Stromal cell of bone marrow (primary cell): ENCODE data around the gene INSR.
A peak's percentile ranks its signal among the peaks of the same experiment; 100 is the strongest.
"Not testable (repeated sequence)": the region's sequence is repeated elsewhere in the genome, so short reads cannot be mapped to it uniquely, and the experiment has no call there.

Source experiments
- DNase-seq: peaks from one replicate; pipeline ENCODE4 v3.0.0-alpha.2; 2012; ENCODE audit warnings: low read depth

The INSR gene

DNA sequence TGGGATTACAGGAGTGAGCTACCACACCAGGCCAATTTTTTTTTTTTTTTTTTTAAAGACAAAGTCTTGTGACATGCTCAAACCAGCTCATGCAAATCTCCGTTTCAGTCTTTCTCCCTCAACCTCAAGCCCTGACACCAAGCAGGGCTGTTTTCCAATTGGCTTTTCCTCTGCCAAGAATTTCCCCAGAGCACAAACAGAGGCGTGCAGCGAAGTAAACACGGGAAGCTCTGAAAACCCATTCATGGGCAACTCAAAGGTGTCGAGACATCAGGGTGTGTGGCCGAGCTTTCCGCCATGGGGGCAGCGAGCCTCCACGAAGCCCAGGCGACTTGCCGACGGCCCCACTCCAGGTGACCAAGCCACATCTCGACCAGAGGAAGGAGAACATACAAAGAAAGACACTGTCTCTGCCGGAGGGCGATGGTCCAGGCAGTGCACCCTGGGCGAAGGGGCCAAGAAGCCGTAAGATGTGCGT is 70.0 kb downstream of the INSR start:
- no peak for DNase-seq

DNA sequence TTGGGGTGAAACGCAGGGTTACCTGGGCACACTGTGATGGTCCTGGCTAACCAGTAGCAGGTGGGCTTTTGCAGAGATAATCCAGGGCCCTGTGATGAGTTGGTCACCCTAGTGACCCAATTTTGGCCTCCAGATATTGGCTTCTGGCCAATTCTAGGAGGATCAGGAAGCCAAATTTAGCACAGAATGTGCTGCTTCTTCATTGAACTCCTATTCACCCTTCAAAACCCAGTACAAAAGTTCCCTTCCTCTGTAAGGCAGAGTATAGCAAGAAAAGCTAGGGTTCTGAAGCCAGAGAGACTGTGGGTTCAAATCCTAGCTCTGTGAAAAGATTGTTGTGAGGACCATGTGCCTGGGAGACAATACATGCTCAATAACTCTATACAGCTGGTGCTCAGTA is 70.8 kb downstream of the INSR start:
- DNase-seq: no peak

DNA sequence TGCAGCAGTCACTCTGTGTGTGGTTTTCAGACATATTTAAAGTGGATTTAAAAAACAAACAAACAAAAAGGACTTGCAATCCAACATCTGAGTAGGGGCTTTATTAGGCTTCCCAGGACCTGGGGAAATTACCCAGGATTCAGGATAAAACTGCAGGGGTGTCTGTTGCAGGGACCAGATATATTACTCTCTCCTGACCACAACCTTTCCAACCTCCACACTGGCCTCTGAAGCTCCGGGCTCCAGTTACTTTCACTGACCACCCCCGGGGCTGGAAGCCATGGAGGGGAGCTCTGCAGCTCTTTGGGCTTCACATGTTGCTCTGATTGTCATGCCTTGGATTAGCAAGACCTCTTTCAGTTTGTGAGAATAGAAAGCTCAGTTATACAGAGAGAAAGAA is 75.2 kb downstream of the INSR start:
- no peak for DNase-seq

DNA sequence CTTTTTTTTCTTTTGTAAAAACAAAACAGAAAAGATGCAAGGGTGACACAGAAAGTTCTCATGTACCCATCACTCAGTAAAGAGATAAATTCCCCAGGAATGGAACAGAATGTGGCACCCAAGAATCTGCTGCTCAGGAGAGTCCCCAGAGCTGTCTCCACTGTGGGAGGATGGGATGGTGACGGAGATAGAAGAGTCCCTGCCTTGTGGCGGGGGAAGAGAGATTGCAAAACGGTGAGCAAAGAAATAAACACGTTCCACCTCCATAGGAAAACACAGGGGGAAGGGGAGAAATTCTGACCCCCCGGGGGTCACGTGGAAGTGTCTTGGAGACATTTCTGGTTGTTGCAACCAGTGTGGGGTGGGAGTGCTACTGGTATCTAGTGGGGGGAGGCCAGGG is 76.4 kb downstream of the INSR start:
- no peak for DNase-seq

DNA sequence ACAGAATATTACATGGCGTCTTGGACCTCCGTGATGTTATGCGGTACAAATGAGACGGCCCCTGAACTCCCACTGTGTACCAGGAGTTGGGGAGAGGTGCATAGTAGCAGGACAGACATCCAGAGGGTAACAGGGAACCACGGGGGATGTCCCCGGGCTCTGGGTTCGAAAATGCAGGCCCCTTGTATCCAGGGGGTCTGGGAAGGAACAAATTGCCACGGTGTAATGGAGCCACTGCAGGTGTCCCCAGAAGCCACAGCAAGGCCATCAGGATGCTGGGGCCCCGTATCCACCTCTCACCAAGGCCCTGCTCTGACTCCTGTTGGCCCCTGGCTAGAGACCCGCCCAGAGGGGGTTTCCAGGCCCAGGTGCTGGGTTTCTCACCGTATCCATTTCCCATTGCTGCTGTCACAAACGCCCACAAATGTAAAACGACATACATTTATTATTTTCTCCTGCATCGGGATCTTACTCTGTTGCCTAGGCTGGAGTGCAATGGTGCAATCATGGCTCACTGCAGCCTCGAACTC is 77.8 kb downstream of the INSR start:
- no peak for DNase-seq

DNA sequence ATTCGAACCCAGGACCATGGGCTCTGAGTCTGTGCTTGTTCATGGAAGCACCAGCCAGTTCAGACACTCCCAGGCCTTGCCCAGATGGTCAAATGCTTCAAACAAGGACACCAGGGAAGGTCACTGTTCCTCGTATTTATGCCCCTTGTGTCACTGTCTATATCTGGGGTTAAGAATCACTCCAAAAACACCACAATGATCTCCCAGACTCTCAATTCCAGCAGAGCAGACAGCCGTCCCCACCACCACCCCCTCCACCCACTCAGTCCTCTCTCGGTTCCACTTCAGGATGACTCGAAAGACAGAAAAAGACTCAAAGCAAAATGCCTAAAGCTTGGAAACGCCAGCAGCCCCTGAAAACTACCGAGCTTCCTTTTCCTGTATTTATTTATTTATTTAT is 79.0 kb downstream of the INSR start:
- DNase-seq: no peak

DNA sequence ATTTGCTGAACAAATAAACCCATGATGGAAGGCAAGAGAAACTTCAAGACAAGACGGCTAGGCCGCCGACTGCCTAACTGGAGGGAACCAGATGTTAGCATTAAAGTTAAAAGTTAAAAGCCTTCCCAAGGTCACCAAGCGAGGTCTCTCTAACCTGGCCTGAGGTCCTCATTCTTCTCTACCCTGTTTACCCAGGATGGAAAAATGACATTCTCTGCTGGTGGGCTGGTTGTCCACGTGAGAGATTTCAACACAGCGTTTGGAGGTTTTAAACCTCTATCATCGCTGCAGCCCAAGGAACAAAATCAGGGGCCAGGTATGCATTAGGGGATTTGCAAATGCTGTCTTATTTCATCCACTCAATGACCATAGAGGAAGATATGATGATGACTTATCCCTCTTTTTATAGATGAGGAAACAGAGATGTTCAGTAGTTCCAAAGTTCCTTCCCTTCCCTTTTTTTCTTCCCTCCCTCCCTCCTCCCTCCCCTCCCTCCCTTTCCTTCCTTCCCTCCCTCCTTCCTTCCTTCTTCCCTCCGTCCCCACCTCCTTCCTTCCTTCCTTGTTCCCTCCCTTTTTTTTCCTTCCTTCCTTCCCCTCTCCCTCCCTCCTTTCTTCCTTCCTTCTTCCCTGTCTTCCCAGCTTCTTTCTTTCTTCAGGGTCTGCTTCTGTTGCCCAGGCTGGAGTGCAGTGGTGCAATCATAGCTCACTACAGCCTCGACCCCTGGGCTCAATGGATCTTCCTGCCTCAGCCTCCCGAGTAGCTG is 79.7 kb downstream of the INSR start:
- DNase-seq: no peak

DNA sequence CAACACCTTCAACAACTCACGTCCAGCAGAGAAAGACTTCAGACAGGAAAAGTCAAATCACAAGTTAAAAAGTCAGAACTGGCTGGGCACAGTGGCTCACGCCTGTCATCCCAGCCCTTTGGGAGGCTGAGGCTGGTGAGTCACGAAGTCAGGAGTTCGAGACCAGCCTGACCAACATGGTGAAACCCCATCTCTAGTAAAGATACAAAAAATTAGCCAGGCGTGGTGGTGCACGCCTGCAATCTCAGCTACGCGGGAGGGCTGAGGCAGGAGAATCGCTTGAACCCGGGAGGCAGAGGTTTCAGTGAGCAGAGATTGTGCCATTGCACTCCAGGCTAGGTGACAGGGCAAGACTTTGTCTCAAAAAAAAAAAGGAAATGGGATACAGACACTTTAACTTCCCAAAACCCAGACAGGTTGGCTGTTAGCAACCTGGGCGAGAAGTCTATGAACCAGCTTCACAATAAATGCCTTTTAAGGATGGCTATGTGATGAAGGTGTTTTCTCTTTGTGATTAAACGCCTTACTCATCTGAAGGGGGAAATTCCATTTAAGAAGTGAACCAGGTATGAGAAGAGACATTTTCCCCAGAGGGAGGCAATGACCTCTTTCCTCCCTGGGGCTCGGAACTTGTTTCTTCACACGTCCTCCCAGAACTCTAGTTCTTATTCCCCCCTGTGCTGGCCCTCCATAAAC is 80.4 kb downstream of the INSR start:
- no peak for DNase-seq

DNA sequence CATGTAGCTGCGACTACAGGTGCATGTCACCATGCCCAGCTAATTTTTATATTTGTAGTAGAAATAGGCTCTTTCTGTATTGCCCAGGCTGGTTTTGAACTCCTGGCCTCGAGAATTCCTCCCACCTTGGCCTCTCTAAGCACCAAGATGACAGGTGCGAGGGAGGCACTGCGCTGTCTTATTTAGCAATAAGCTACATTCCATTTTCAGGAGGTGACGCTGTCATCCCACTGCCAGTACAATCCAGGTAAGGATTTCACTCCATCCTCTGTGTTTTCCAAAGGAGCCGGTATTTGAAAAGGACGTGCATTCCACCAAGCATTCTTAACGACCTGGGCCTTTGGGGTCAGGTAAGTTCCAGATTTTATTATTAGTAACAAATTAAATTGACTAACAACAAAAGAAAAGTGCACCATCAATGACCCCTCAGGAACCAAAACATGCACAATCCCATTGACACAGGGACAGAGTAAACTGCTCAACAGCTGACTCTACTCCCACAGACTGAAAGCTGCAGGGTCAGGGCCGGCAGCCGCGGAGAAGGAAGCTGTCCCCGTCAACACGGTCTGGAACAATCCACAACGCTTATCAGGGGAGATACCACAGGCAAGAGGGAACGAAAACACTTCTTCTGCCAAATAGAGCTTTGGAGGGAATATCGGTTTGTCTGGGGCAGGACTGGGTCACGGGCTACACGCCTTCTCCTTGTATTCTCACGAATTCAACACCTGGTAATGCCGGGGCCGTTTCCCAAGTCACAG is 82.8 kb downstream of the INSR start:
- DNase-seq: no peak

DNA sequence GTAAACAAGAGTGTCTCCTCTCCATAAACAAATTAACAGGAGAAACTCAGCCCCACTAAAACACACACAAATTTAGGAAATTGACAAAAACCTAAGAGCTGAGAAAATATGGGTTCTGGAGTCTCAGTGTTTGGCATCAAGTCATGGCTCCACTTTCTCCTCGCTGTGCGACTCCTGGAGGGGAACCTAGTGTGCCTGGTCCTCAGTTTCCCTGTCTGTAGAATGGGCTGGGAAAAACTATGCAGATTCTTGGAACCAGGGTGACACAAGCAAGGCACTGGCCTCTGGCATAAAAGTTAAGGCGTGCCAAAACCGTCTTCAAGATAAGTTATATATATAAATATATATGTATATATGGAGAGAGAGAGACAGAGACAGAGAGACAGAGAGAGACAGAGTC is 83.9 kb downstream of the INSR start:
- no peak for DNase-seq

DNA sequence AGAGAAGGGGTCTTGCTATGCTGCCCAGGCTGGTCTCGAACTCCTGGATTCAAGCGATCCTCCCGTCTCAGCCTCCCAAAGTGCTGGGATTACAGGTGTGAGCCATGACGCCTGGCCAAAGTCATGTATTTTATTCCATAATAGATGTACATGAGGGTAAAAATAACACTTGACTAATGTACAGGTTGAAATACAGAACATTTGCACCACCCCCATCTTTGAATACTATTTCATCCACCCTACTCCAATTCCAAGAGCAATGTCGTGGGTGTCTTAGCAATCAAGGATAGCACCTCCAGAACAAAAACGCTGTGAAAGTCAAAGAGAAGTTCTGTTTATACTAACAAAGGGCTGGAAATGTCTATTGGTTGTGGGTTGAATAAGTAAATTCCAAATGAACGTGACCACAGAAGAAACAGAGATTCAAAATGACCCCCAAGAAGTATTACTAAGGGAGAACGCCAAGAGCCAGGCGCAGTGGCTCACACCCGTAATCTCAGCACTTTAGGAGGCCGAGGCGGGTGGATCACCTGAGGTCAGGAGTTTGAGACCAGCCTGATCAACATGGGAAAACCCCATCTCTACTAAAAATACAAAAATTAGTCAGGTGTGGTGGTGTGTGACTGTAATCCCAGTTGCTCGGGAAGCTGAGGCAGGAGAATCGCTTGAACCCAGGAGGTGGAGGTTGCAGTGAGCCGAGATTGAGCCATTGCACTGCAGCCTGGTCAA is 84.5 kb downstream of the INSR start:
- DNase-seq: not testable (repeated sequence)

DNA sequence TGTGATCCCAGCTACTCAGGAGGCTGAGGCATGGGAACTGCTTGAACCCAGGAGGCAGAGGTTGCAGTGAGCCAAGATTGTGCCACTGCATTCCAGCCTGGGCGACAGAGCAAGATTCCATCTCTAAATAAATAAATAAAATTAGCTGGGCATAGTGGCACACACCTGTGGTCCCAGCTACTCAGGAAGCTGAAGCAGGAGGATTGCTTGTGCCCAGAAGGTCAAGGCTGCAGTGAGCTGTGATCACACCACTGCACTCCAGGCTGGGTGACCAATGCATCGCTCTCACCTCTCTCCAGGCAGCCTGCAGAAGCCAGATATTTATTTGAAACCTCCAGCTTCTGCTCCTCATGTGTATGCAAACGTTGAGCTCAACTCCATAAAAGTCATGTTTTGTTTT is 85.2 kb downstream of the INSR start:
- not testable (repeated sequence) for DNase-seq

DNA sequence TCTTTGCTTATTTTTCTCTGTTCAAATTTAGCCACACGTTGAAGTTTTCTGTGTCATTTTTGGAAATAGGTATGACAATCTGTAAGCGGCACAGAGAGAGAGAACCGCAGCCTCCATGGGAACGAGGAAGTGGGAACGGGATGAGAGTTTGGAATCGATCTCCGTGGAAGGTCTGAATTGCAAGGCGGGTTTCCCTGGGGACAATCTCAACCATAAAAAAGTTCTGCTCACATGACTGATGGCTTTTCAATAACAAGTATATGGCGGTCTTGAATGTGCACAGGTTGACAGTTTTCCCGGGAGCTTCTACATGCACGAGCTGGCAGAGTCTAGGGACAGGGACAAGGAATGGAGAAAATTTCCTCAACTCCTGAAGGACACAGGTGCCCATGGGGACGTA is 90.9 kb downstream of the INSR start:
- DNase-seq: no peak

DNA sequence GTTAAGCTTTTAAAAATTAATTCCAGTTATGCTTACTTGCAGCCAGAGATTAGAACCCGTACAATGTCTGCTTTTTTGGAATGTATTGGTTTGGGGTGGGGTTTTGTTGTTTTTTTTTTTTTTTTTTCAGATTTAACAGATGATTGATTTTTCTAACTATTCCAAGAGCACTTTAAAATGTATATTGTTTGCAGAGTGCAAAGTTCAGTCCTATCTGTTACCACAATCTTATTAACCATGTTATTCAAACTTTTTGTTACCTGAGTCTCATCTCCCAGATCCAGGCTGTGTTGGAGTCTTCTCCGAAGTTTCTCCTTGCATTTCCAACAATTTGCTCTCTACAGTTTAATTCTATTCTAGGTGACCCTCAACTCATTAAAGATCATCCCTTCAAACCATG is 91.3 kb downstream of the INSR start:
- DNase-seq: no peak

DNA sequence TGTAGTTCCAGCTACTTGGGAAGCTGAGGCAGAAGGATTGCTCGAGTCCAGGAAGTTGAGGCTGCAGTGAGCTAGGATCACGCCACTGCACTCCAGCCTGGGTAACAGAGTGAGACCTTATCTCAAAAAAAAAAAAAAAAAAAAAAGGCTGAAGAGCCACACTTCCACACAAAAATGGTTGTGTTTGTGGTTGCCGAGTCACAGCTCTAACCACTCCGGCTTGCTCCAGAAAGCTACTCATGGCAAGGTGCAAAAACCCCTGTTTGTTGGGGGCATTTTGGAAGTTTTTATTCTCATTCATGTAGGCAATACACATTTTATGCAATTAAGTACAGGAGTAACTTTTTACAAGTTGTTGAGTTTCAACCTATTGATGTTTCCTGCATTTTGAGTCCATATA is 93.5 kb downstream of the INSR start:
- DNase-seq: no peak

DNA sequence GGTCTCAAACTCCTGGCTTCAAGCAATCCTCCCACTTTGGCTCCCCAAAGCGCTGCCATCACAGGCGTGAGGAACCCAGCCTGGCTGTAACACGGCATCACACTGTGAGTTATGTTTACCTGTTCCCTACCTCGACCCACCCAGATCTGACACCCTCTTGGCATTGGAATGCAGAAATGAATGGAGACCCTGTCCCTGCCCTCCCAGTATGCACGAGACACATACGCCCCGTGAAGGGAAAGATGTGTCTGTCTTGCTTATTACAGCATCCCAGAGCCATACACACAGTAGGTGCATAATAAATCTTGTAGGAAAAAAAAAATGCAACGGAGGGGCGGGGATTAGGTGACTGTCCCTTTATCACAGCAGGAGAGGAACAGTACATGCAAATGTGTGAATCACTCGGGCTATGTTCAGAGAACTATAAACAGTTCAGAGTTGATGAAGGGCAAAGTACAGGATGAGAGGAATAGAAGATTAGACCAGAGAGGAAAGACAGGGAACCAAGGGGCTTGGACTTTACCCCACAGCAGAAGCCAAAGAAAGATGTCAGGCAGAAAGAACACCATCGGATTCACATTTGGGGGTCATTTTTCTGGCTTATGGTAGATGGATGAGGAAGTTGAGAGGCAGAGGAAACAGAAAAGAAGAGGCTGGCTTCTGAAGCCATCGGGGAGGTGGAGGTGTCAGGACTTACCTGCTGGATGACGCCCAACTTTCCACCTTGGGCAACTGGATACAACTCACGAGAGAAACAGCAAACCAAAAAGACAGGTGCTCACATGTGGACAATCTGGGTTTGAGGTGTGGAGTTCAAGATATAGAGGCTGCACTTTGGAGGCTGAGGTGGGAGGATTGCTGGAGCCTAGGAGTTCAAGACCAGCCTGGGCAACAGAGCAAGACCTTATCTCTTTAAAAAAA is 94.3 kb downstream of the INSR start:
- DNase-seq: no peak

DNA sequence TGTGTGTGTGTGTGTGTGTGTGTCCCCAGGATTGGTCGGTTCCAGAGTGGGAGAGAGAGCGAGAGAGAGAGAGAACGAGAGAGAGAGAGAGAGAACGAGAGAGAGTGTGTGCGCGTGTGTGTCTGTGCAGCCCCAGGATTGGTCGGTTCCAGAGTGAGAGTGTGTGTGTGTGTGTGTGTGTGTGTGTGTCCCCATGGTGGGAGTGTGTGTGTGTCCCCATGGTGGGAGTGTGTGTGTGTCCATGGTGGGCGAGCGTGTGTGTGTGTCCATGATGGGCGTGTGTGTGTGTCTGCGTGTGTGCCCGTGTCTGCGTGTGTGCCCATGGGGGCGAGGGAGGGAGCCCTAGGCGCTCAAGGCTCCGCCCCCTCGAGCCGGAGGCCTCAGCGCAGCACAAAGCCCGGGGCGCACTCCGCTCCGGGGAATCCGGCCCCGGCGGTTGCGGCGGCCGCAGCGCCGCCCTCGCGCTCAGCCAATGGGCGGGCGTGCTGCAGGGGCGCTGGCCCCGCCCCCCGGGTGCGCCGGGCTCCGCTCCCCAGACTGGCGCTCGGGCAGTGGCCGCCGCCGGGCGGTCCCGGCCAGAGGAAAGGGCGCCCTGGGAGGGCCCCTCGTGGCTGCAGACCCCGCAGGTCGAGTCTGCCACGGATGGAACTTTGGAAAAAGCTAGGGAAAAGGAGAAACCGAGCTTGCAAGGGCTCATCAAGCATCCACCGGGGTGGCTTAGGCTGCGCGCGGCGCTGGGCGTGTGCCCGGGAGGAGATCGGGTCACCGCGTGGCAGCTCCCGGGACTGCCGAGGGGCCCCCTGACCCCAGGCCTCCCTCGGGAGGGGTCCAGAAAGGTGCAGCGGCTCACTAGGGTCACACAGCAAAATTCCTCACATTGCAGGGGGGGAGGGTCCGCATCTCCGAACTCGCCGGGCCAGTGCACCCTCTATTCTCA is 96.2 kb downstream of the INSR start:
- DNase-seq: peak; percentile 91

DNA sequence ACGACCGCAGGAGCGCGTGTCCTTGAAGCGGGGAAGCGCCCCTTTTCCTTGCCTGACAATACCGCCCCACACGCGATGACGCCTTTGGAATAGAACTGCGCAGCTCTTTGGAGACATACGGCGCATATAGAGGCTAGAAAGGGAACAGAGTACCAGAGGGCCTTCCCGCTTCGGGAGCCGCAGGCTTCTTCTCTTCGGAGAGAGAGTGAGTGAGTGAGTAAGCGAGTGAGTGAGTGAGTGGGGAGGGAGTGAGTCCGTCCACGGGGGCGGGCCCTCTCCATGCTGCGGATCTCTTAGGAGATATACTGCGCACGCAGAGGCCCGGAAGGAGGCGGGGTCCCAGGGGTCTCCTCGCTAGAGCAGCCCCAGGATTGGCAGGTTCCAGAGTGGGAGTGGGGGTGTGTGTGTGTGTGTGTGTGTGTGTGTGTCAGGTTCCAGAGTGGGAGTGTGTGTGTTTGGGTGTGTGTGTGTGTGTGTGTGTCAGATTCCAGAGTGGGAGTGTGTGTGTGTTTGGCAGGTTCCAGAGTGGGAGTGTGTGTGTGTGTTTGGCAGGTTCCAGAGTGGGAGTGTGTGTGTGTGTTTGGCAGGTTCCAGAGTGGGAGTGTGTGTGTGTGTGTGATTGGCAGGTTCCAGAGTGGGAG is 97.0 kb downstream of the INSR start:
- DNase-seq: peak; percentile 95

DNA sequence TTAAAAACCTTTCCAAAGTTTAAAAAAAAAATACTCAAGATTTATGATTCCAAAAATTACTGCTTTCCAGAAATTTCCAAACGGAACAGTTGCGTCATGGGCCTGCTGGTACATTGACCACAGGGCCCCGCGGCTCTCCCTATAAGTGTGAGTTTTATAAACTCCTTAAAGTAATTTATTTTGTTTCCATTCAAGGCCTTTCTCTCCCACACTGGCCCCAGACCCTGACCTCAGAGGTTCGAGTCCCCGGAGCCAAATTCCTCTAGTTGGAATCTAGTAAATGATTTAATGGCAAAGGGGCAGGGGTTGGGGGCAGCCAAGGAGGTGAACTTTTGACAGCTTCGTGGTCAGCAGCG is 97.5 kb downstream of the INSR start:
- peak; percentile 38 for DNase-seq
